Pancreas (tissue), 10 donors: Measurements from ENCODE around the gene ZBTB48. TPM values are rescaled to one million over a fixed set of nuclear protein-coding genes. Genes with fewer than 3 reads are reported as not detected.

Source experiments
- ATAC-seq, 4 donors: fragments of 200-7000 bp; cut with Tn5 transposase; one replicate each; pipeline versions ENCODE4 v1.8.0 to v1.9.1; 2020; ENCODE audit warnings: mild to moderate bottlenecking in 4 of 4, moderate library complexity in 4 of 4
- DNase-seq, 6 donors: peaks; one replicate each; pipeline ENCODE4 v3.0.0-alpha.2; 2020
- FAIRE-seq: peaks from 2 replicates; lab custom pipeline; 2012; peaks lifted over from hg19 to GRCh38; lab: Jason Lieb, UNC
- H3K27ac ChIP-seq, 4 donors: fragments of 200-600 bp; sonication (generic); 1 replicate in 3 of 4; 2 replicates in 1 of 4; pipeline versions ENCODE4 v1.5.0 to v1.8.0; 2020
- H3K27me3 ChIP-seq, 4 donors: fragments of 200-600 bp; one replicate each; pipeline ENCODE4 v1.8.0; 2021
- H3K36me3 ChIP-seq, 3 donors: fragments of 200-600 bp; sonication (generic) in 1 of 3; one replicate each; pipeline versions ENCODE4 v1.5.0 to v1.8.0; 2020 to 2021
- H3K4me1 ChIP-seq, 3 donors: fragments of 200-600 bp; one replicate each; pipeline ENCODE4 v1.8.0; 2021
- H3K4me3 ChIP-seq, 4 donors: fragments of 200-600 bp; sonication (generic) in 2 of 4; one replicate each; pipeline versions ENCODE4 v1.5.0 to v1.8.0; 2020 to 2021
- H3K9me3 ChIP-seq, 4 donors: fragments of 200-600 bp; one replicate each; pipeline ENCODE4 v1.8.0; 2021
- CTCF ChIP-seq, 4 donors: fragments of 200-600 bp; sonication (generic) in 3 of 4; IDR thresholded peaks; one replicate each; pipeline versions ENCODE4 v1.5.0 to v1.8.0; 2021; ENCODE audit warnings: antibody characterized with exemption in 4 of 4
- WGBS, 2 donors: extraction: QIAGEN DNeasy Blood & Tissue Kit; methylation state at CpG; one replicate each; pipeline ENCODE4 v1.1.7; 2013; 5-methylcytosine and 5-hydroxymethylcytosine counted together
- intact Hi-C, 3 donors: fragments of 100-400 bp; cut with DNase I; formaldehyde crosslinking; loops; one replicate each; pipeline versions ENCODE4 v1.11.1 to v1.14.2; 2022
- polyA plus RNA-seq, 2 donors: library from polyadenylated mRNA; stranded (reverse); fragments of 200-250 nt; gene quantifications; one replicate each; pipeline ENCODE4 v1.2.3, GENCODE V29; 2013
- total RNA-seq, 6 donors: library from RNA; stranded (reverse); fragmentation: NEBNext Ultra II Directional in 4 of 6; extraction: Animal tissue kit (Norgen Biotek cat#: 25700) in 4 of 6; gene quantifications; one replicate each; pipeline versions ENCODE4 v1.2.1 to v1.2.4, GENCODE V29; 2021 to 2023
- donor health status: healthy with polysubstance abuse.
- donor health status: DM: no; HTN: no; CAD: no; lungs with moderate emphysema.
- donor health status: DM: no; HTN: no; CAD: no.
- donor health status: control.
- donor health status: control.
- donor health status: Bipolar disorder and iron deficiency.
- donor health status: DM: yes; HTN: yes; CAD: no.
- donor health status: DM: no; HTN: no; CAD: no.
- donor health status: DM: no; HTN: no; CAD: no.
- donor health status: DM: yes; HTN: yes; CAD: no.

The ZBTB48 gene
- total and polyA plus RNA-seq, 8 donors = 15.2 to 143 (median 18.4) TPM

GRCh38 chr1:6627031-6627430 lies 47.2 kb downstream of the ZBTB48 start:
- Histone ChIP-seq H3K9me3 (no peaks in the 10 kb centered on the region), H3K36me3 (peaks cover 0 to 11% (median 0%) of the 10 kb centered on the region in 3 donors), H3K4me3 (no peak overlapping the region), H3K27me3 (no peaks in the 10 kb centered on the region), H3K4me1 (peaks cover 0 to 7% (median 6%) of the 10 kb centered on the region in 3 donors), H3K27ac (no peak overlapping the region)
- no peak for DNase-seq
- no peak for FAIRE-seq
- WGBS, 2 donors = 94 to 95% methylated on average over 9 of the region's 9 CpGs
- ATAC-seq = no peak
- intact Hi-C loops = no loop called here
- TF ChIP-seq CTCF (IDR thresholded peaks at IDR 0.05) = no peak

DNA sequence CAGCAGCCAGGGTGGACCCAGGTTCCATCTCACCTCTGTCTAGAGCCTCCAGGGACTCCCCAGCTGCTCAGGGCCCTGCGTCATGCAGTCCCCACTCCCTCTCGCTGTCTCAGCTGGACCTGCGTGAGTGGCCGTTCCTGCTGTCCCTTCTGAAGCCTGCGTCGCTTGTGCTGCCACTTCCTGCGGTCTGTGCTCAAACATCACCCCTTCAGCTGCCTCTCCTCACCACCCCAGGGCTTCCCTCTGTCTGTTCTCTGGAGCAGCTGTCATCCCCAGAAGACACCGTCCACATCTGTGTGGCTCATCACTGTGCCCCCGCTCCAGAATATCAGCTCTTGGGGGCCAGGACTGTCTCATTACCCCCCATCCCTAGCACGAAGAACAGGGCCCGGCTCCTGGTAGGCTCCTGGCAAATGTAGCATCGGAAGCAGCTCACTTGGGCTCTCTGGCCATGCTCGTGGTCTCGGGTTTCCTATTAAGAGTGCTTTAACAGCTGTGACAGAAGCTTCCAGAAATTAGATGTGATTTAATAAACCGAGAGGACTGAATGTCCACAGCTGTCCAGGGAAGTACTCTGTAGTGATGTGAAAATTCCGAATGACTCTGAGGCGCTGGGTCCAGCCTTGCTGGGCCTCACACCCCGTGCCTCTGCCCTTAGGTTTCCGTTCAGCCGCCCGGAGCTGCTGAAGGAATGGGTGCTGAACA lies 48.2 kb downstream of the ZBTB48 start:
- WGBS, 2 donors = 93 to 94% methylated on average over 21 of the region's 21 CpGs
- DNase-seq = no peak
- Histone ChIP-seq H3K4me3 (no peak overlapping the region), H3K27me3 (no peaks in the 10 kb centered on the region), H3K36me3 (peaks cover 0 to 14% (median 8%) of the 10 kb centered on the region in 3 donors), H3K4me1 (peaks cover 0 to 7% (median 6%) of the 10 kb centered on the region in 3 donors), H3K9me3 (no peaks in the 10 kb centered on the region), H3K27ac (no peak overlapping the region)
- ATAC-seq = no peak
- intact Hi-C loops = no loop called here
- FAIRE-seq = no peak
- no peak for TF ChIP-seq CTCF (IDR thresholded peaks at IDR 0.05)

GRCh38 chr1:6628971-6629479 lies 49.2 kb downstream of the ZBTB48 start:
- H3K27ac ChIP-seq = no peak overlapping the region
- no peaks in the 10 kb centered on the region for H3K27me3 ChIP-seq
- H3K9me3 ChIP-seq = no peaks in the 10 kb centered on the region
- H3K4me1 ChIP-seq = peaks cover 0 to 7% (median 6%) of the 10 kb centered on the region in 3 donors
- DNase-seq (no peak), FAIRE-seq (no peak), ATAC-seq (no peak)
- WGBS, 2 donors = 88 to 97% methylated on average over 6 to 12 of the region's 12 CpGs
- H3K36me3 ChIP-seq = peaks cover 0 to 21% (median 11%) of the 10 kb centered on the region in 3 donors
- intact Hi-C loops = no loop called here
- H3K4me3 ChIP-seq = no peak overlapping the region
- no peak for TF ChIP-seq CTCF (IDR thresholded peaks at IDR 0.05)

DNA sequence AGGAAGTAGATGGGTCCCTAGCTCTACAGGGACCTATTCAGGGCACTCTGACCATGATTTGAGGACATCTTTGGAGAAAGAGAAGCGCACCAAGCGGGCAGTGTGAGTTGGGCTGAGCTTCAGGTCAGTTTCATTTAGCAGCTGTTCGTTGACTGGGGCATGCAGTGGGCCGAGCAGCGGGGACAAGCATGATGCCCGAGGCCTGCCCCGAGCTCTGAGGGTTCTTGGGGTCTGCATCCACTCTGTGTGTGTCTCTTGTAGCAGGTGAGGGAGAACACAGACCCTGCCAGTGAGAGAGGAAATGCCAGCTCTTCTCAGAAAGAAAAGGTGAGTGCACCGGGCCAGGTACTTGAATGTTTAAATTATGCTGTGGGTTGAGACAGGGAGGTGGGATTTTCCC lies 50.2 kb downstream of the ZBTB48 start:
- FAIRE-seq = no peak
- Histone ChIP-seq H3K36me3 (peaks cover 0 to 21% (median 11%) of the 10 kb centered on the region in 3 donors), H3K4me1 (peaks cover 0 to 7% (median 6%) of the 10 kb centered on the region in 3 donors), H3K9me3 (no peaks in the 10 kb centered on the region), H3K27me3 (no peaks in the 10 kb centered on the region), H3K27ac (no peak overlapping the region), H3K4me3 (no peak overlapping the region)
- TF ChIP-seq CTCF (IDR thresholded peaks at IDR 0.05) = no peak
- ATAC-seq = no peak
- DNase-seq = no peak
- intact Hi-C loops = no loop called here
- WGBS, 2 donors = 86 to 93% methylated on average over 8 of the region's 8 CpGs

DNA sequence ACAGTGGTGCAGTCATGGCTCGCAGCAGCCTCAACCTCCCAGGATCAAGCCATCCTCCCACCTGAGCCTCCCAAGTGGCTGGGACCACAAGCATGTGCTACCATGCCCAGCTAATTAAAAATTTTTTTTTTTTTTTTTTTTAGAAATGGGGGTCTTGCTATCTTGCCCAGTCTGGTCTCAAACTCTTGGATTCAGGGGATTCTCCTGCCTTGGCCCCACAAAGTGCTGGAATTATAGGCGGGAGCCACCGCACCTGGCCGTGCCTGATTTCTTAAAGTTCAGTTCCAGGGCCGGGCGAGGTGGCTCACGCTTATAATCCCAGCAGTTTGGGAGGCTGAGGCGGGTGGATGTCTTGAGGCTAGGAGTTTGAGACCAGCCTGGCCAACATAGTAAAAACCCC lies 51.3 kb downstream of the ZBTB48 start:
- no peak for TF ChIP-seq CTCF (IDR thresholded peaks at IDR 0.05)
- intact Hi-C loops = no loop called here
- ATAC-seq (no peak), FAIRE-seq (no peak), DNase-seq (no peak)
- Histone ChIP-seq H3K9me3 (no peaks in the 10 kb centered on the region), H3K4me1 (peaks cover 0 to 9% (median 5%) of the 10 kb centered on the region in 3 donors), H3K27me3 (no peaks in the 10 kb centered on the region), H3K36me3 (peaks cover 0 to 24% (median 11%) of the 10 kb centered on the region in 3 donors), H3K4me3 (no peak overlapping the region), H3K27ac (no peak overlapping the region)
- WGBS, 2 donors = 94 to 98% methylated on average over 8 of the region's 8 CpGs
